Stimulated activated CD4-positive, alpha-beta T cell treated with anti-CD3 and anti-CD28 coated beads, Interleukin-15, amount 100 ng/mL, for 48 hours (primary cell): ENCODE measurements around the gene PTPRM.

Experiments used
- DNase-seq, 2 donors: peaks; one replicate each; pipeline ENCODE4 v3.0.0-alpha.2; 2020; ENCODE audit warnings: low read depth in 2 of 2

Gene PTPRM

DNA sequence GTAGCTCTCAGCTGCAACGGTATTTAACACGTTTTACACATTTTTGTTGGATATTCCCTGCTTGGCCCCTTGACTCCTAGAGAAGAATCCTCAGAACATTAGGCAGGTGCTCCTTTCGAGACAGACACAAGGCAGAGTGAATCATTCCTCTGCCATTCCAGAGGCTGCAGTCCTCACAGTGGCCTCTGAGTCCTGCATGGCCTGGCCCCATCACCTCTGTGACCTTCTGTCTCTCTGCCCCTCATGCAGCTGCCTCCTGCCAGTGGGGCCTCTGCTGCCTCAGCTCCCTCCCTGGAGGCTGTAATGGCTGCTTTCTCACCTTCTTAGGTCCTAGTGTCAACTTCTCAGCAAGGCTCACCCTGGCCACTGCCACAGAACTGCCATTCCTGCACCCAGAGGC is 101.3 kb downstream of the PTPRM start:
- DNase-seq, result no peak

DNA sequence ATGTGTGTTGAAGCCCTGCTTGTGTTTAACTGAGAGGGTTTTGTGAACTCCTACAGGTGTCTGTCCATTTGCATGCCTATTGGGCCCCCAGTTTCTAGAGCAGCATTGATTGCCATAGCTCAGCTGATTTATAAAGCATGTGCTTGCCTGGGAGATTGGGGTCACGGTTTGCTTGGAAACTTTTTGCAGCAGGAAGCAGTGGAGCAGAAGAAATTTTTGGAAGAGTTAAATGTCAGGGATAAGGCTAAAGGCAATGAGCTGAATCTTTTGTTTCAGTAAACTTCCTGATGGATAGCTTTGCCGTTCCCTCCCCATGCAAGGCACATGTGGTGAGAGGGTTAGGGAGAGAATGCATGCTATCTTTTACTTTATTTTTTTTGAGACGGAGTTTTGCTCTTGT is 102.2 kb downstream of the PTPRM start:
- DNase-seq, result no peak

DNA sequence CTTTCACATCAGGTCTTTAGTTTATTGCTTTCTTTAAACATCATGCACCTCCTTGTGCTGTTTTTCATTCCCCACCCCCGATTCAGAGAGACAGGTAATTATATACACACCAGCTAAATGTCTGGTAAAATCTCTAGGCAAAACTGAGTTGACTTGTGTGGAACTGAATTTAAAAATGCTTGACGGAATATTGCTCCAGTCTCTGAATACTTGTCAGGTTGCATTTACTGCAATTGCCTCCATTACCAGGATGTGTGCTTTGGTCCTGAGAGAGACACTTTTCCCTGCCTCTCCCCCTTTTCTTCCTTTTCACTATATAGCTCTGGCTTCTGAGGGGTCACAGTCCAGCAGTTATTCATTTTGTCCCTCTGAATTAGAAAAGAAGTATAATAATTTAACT is 104.0 kb downstream of the PTPRM start:
- no peak for DNase-seq

DNA sequence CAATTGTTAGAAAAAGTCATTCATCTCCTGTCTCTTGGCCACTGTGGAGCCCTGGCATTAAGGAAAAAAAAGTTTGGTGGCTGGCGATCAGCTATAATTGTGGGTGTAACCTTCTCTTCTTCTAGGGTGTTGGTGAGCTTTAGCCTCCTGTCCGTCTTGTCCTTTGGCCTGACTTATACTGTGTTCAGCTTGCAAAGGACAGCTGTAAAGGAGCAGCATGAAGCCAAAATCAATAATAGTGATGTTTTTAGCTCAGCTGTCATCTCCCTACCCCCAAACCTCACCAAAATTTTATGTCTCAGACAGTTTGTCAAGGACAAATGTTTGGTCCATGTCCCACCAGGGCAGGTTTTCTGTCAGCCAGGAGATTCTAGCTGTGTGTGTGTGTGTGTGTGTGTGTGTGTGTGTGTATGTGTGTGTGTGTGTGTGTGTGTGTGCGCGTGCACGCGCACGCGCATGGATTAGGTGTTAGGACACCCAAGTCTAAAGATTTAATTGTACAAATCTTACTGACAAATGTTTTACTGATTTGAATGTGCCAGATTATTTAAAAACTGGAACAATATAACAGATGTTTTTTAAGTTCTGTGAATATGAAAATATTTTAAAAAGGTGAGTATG is 109.2 kb downstream of the PTPRM start:
- no peak for DNase-seq

DNA sequence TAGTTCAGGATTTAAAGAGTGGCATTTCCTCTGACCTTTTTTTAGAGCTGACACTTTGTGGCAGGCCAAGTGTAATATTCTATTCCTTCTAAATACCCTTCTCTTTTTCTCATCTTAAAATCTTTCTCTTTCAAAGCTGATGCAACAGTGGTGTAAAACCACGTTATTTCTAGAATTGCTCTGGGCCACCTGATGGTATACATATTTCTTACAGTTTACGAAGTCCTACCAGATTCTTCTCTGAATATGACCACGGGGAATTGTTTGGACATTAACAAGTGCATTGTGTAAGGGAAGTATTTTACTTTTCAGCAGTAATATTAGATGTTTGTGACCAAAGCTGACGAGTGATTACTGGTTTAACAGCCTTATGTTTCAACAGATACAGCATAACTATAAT is 109.9 kb downstream of the PTPRM start:
- DNase-seq, result no peak

DNA sequence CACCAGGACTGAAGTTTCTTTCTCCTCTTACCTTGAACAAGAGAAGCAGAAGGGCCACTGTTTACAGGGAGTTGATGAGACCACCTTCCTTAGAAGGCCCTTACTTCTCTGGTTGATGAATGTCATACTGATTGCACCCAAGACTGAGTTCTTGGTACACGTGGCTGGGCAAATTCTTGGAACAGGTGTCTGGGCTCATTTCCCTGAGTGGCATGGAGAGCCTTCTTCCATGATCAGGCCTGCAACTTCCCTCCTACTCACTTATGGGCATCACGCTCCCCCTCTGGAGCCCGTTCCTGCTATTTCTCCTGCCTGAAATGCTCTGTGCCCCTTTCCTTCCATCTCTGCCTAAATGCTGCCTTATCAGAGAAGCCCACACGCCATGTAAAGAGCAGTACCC is 110.3 kb downstream of the PTPRM start:
- DNase-seq, result no peak

DNA sequence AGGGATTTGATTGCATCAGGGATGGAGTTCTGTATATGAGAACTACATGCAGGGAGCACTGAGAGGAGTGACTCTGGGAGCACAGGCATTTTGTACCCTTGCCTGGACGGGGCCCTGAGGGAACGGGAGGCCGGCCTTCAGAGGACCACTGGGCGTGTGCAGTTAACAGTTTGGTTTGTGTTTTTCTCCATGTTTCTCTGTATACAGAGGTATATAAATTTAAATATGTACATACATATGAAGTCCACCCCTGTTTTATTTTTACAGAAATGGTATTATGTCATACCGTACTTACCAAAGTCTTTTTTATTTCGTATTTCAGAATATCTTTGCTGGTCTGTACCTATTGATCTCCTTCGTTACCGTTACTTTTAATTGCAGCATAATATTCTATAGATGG is 111.3 kb downstream of the PTPRM start:
- DNase-seq, result no peak

DNA sequence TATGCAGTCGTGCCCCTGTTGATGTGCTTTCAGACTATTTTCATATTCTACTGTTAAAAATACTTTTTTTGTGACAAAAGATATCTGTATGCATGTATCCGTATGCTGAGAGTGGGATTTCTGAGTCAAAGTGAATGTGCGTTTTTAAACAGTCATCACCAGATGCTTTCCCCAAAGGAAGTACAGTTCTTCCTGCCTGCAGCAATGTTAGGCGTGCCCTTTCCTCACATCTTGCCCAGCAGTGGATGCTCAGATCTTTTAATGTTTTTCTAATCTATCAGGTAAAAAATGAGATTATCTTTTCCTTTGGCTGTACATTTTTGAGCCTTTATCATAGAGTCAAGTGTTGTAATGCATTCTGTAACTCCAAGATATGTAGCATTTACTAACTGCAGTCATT is 111.7 kb downstream of the PTPRM start:
- DNase-seq, result no peak

DNA sequence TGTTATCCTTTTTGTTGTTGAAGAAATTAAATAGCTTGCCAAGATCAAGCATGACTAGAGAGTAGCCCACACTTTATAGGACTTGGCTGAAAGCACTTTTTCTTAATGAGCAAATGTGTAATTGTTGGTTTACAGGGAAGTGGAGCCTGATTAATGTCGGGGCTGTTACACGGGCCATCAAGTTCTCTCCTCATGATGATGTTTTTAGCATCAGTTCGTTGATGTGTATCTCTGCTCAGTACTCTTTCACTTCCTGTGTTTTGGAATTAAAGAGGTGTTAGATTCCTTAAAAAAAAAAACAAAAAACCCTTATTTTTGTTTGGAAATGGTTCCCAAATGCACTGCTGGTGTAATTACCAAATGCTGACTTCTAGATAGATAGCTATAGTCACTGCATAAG is 114.2 kb downstream of the PTPRM start:
- DNase-seq, result no peak

DNA sequence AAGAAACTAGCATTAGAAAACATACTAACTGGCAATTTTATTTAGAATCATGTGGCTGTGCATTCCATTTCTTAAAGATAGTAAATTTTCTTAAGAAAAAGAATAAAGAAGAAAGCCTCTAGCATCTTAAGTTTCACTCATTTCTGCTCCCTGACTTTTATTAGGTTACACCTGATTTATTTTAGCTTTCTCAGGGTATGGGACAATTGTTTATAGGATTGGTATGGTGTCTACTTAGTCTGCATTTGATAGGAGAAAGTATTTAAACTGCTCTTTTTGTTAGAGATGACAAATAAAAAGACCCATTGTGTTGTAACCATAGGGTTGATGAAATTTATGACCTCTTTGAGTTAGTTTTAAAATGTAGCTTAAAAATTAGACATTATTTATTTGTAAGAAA is 115.2 kb downstream of the PTPRM start:
- DNase-seq, result no peak

DNA sequence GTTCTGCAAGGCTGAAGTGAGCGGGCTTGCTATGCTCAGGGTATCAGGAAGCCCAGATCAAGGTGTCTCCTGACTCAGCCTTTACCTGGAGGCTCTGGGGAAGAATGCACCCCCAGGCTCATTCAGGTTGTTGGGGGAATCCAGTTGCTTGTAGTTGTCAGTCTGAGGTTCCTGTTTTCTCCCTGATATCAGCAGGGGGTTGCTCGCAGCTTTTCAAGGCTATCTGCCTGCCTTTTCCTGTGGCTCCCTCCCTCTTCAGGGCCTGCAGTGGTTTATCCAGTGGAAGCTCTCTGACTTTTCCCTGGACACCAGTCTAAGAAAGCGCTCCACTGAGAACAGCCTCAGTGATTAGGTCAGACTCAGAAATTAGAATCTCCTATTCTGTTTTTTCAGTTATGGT is 116.6 kb downstream of the PTPRM start:
- DNase-seq, result no peak

DNA sequence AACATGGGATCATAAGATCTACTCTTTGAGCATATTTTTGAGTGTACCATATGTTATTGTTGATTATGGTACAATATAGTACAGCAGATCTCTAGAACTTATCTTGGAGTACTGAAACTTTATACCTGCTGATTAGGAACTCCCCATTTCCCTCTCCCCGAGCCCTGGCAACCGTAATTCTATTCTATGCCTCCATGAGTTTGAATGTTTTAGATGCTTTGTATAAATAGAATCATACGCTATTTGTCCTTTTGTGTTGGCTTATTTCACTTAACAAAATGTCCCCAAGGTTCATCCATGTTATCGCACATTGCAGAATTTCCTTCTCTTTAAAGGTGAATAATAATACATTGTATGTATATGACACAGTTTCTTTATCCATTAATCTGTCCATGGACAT is 117.2 kb downstream of the PTPRM start:
- DNase-seq, result no peak

DNA sequence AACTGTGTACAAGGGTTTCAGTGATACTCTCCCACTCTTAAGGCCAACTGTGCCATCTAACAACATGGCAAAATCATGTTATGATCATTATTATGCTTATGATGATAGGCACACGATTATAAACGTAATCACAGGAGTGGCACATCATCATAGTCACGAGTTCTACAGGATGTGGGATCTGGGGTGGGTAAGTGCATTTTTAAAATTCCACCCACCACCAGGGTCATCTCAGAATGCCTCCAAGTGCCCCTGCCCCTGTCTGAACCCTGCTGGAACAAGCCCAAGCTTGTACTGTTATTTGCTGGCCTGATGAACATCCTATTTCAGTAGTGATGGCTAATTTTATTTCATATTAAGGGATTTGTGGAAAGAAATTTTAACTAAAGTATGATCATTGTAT is 117.8 kb downstream of the PTPRM start:
- no peak for DNase-seq

DNA sequence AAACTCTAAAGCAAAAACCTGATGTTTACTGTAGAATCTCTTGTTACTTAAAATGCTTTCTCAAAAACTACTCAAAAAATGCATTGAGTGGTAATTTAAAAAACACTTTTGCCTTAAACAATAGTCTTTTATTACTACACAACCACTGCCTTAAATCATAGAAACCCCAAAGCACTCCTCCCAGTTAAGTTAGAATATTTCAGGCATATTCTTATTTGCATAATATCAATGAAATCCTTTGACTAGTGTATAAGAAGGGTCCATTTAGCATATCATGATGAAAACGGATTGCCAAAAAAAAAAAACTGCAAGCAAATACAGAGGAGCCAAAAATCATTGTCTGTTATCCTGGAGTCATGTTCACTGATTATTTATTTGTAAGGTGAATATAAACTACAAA is 119.2 kb downstream of the PTPRM start:
- no peak for DNase-seq

DNA sequence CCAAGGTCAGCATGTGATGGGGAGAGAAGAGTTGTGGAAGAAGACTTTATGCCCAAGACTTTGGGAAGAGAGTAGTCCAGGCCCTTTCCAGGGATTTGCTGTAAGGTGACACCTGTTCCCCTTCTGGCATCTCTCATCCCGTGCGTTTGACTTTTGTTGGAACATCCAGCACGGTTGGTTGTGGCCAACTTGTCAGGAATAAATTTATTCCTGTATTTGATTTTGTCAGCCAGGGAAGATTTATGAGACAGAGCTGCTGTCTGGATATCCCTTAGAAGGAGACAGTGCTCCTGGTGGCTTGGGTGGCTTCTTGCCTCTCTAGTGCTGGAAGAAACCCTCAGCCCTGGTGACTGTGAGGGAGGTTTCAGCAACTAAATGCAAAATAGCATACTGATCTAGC is 121.5 kb downstream of the PTPRM start:
- DNase-seq, result no peak

DNA sequence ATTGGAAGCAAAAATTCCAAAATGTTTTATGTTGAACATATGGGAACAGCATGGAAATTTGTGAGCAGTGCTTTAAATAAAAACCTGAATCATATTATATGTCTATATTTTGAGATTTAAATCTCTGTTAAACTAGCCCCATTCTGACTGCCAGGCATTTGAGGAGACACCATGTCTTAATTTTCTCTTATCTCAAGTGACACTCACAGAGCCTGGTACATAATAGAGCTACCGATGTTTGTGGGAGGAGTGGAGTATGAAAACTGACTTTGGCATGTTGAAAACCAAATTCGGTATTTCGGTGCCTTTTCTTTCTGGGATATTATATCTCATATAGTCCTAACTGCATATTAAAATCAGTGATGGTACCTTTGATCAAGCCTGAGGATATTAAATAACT is 124.1 kb downstream of the PTPRM start:
- DNase-seq, result no peak

DNA sequence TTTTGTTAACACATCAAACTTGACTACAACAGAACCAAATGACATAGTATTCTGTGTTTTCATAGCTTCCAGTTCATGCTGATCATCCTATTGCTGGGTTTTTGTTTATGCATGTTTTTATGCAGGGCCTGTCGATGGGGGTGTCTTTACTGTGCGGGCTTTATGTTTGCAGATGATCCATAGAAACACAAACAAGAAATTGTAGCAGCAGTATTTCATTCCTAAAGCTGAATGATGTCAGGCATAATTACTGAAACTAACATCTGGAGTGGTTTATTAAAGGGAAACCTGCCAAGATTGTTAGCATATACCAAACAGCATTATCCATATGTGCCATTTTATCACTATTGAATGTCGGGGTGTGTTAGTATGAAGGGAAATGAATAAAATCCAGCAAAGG is 129.7 kb downstream of the PTPRM start:
- no peak for DNase-seq

DNA sequence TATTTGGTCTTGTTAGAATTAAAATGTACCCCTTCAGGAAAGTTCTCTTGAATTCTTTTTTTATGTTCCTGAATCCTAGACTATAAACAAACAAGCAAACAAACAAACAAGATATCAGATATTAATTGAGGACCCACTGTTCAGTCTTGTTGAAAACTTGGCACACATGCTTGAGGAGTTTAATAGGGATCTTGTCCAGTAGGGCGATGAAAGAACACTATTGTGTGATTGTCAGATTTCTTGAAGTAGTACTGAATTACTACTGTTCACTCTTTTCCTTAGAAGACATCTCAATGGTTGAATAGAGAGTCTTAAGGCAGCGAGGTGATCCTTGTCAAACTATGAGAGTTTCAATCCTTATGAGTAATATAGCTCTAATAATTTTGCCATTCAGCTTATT is 130.2 kb downstream of the PTPRM start:
- DNase-seq, result no peak

DNA sequence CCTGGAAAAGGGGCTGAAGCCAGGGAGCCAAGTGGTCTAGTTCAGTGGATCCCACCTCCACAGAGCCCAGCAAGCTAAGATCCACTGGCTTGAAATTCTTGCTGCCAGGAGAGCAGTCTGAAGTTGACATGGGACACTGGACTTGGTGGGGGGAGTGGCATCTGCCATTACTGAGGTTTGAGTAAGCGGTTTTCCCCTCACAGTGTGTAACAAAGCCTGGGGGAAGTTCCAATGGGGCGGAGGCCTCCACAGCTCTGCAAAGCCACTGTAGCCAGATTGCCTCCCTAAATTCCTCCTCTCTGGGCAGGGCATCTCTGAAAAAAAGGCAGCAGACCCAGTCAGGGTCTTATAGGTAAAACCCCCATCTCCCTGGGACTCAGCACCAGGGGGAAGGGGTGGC is 144.4 kb downstream of the PTPRM start:
- DNase-seq, result no peak

DNA sequence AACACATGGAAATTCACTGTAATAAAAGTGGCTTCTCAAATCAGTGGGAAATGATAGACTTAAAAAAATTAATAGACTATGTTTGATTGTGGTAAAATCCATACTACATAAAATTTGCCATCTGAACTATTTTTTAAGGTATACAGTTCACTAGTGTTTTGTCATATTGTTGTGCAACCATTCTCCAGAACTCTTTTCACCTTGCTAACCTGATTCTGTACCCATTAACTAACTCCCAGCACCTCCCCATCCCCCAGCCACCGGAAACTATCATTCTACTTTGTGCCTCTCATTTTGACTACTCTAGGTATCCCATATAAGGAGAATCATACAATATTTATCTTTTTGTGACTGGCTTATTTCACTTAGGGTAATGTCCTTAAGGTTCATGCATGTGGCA is 153.3 kb downstream of the PTPRM start:
- no peak for DNase-seq

DNA sequence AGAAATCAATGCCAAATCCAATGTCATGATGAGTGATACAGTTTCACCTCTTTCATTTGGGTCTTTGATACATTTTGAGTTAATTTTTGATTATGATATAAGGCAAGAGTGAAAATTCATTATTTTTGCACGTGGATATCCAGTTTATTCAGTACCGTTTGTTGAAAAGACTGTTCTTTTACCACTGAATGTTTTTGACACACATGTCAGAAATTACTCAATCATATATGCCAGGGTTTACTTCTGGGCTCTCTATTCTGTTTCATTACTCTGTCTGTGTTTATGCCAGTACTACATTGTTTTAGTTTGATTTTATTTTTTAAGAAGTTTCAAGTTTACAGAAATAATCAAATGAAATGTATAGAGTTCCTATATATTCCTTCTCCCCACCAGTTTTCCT is 154.4 kb downstream of the PTPRM start:
- no peak for DNase-seq

DNA sequence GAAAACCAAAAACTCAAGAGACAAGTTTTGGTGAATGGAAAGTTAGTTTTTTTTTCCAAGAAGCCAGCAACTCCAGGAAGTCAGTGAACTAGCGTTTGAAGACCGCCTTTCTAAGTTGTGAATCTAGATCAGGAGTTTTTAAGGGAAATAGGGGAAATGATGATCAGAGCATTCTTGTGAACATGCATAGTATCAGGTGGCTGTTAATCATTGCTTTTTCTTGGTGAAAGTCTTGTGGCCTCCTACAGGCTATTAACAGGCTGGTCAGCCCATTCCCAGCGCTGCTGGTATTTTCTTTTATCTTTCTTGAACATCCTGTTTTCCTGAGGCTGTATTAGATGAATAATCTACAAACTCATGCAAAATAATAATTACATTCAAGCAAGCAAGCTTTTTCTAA is 155.8 kb downstream of the PTPRM start:
- DNase-seq, result no peak

DNA sequence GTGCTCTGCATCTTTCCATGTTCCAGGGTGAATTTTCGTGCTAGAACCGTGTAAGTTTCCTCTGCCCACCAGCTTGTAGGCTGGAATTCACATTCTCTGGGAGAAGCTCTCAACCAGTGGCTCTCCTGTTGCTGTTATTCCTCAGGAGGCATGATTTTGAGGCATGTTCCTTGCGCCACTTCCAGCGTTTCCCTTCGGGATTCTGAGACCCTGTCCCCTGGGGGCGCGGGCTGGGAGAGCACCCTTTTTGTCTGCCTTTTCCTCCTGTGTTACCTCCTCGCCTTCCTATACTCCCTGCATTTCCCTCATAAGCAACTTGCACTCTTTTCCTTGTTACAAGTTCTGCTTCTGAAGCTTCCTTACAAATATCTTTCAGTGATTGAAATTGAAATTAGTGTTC is 156.4 kb downstream of the PTPRM start:
- DNase-seq, result no peak

DNA sequence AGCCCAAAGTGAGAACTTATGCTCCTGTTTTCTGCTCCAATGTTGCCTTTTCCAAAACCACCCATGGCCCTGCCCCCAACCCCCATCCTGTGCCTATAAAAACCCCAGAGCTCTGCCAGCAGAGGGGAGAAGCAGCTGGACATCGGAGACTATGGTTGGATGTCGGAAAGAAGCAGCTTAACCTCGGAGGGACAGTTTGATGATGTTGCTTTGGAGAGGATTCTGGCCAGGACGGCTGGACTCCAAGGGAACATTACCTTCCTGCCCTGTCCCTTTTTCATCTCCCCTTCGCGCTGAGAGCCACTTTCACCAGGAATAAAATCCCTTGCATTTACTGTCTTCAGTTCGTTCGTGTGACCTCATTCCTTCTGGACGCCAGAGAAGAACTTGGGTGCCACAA is 158.4 kb downstream of the PTPRM start:
- no peak for DNase-seq

DNA sequence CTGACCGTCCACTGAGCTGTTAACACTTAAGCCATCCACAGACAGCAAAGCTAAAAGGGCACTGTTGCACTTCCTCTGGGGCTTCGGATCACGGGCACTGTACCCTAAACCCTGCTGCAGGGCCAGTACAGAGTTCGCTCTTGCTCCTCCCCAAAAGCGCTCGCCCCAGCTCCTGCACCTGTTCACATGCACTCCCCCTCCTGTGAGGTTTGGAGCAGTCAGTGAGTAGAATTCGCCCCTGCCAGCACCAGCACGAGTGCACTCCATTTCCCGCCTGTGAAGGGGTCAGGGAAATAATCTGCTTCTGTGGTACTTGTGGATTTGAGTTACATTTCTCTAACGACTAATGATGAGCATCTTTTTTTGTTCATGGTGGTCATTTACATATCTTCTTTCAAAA is 158.8 kb downstream of the PTPRM start:
- no peak for DNase-seq
